HG02938 (cell line): ENCODE results near the gene SKI.
"Not testable (repeated sequence)": the region's sequence is repeated elsewhere in the genome, so short reads cannot be mapped to it uniquely, and the experiment has no call there.

Experiments used
- ATAC-seq: cut with Tn5 transposase; IDR thresholded peaks from one replicate; pipeline ENCODE4 v1.9.1; 2021; ENCODE audit warnings: mild to moderate bottlenecking, moderate library complexity; ENCODE audit not compliant: unreplicated experiment

The SKI gene

DNA sequence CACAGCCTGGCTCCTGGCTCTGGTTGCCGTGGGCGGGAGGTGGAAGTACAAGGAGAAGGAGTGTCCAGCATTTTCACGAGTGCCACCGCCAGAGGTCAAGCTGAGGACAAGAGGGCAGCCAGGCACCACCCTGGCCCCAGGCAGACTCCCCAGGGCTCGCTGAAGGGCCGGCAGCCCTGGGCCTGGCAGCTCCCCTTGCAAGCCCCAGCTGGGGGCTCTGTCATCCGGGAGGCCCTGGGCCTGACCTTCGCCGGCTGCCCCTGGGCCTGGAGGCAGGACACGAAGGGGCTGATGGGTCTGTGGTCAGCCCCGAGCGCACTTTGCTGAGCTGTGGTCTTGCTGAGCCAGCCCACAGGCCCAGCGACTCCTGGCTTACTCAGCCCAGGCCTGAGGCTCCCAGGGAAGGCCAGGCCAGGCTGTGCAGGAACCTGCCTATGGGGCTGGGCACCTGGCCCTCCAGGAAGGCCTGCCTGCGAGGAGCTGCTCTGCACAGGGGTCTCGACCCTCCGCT, 88.4 kb downstream of the SKI start:
- ATAC-seq: no peak

DNA sequence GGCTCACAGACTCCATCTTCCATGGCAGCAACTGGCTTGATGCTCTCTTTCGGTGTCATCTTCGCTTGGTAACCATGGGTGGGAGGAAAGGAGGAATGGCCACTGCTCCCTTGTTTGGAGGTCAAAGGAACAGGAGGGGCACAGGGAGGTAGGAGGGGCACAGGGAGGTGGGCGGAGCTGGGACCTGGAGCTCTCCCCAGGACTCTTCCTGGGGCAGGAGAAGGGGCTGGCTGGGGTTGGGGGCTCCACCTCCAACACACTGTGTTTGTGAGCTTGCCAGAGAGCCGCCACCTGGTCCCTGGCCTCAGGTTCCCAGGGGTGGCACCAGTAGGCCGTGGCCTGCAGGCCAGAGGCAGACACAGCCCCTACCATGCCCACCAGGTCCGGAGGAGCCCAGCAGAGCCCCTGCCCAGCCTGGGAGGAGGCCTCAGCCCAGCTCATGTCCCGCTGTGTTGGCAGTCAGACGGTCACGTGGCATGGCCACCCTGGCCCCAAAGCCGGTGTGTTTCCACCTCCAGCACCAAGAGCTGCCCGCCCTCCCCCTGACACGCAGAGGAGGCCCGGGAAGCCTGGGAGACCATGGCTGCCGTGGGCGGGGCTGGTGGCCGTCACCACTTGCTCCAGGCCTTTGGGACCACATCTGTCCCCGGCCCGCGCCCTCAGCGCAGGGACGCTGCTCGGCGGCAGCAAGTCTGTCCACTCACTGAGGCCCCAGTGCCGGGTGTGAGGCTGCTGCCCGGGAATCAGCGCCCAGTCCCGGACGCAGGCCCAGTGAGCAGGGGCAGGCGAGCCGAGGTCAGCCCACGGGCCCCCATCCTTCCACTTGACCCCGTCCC, 89.3 kb downstream of the SKI start:
- no peak for ATAC-seq

DNA sequence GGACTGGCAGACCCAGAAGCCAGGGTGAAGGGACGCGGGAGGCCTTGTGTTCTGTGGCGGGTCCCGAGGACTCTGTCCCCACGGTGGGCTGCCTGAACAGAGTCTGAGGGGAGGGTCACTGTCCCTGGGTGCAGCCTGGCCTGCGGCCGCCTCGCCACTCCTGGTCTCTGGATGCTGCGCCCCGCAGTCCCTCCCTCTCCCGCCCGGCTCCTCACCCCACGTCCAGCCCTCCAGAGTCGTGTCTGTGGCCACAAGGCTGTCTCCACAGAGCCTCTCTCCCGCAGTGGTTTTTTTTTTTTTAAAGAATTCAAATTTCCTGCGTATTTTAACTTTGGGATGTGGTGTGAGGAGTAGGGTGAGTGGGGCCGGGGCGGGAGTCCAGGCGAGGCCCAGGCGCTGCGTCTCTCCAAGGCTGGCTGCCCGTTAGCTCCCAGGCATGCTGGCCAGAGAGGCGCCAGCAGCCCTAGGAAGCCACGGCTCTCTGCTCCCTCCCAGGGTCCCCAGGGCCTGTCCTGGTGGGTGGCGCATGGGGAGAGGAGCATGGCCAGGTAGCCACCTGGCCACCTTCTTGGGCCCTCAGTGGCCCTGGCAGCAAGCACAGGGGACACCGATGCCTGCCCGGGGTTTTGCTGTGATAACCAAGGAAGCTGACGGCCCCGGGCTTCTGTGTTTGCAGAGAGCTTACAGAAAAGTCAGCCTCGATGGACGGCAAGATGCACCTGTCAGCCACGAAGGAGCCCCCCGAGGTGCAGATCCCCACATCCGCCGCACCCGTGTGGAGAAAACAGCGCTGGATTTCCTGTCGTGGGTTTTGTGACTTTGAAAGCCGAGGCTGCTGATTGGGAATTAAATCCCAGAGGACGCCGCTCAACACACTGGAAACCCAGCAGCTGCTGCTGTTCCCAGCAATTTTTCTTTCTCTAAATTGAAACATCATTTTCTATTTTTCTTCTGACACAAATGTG, 90.5 kb downstream of the SKI start:
- no peak for ATAC-seq

DNA sequence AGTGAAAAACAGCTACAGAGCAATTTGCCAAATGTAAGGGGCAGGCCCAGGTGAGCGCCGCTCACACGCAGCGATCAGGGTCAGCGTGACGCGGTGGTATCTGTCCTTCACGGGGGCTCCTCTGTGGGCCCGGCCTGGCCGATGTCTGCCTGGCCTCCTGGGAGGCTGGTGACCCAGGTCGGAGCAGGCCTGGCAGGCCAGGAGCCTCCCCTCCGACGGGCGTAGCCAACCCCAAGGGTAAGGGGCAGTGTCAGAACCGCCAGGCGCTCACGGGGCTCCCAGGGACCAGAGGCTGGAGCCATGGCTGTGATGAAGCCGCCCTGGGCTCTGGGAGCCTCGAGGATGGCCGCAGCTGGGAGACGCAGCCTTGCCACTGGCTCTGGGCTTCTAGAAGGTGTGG, 91.2 kb downstream of the SKI start:
- ATAC-seq: no peak

DNA sequence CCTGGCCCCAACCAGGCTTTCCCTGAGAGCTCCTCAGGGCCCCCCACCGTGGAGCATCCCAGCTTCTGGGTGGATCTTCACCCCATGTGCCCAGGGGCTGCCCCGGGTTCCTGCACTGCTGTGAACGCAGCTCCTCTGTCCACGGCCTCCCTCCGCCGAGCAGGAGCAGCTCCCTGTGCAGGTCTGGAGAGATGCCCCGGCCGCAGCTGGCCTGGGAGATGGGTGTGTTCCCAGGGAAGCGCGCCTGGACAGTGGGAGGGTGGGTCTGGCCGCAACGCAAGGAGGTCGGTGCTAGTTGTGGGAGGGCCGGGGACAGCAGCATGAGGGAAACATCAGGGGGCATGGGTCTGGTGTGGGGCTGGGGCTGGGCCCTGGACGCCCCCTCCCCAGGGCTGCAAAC, 91.9 kb downstream of the SKI start:
- no peak for ATAC-seq

DNA sequence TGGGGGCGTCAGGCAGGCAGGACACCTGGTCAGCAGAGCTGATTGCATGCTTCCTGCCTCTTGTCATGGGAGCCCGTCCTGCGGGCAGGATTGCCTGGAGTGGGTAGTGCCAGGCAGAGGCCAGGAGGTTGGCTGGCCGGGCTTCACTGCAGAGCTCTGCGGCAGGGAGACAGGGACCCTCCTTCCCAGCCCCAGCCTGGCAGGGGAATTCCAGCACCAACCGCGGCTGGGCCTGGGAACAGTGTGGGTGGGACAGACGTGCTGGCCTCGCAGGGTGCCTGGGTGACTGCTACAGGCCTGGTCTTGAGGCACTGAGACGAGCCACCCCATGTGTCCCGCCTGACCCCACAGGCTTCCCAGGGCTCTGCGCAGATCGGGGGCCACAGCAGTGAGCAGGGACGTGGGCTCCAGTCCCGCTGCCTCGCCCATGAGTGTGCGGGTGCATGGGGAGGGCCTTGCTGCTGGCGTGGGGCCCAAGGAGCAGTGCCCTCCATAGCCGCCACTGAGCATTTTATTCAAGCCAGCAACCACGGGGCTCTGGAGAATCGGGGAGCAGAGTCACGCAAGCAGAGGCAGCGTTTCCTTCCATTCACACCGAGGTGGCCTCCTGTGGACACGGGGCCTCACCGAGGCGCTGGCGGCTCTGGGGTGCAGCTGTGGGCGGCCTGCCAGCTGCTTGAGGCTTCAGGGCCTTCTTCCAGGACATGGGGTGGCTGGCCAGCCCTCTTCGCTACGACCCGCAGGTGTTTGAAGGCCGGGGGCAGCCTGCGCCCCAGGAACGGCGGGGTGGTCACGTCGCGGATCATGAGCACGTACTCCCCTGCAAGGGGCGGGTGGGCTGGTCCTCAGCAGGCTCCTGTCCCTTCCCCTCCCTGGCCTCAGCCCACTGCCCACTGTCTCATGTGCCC, 92.9 kb downstream of the SKI start:
- no peak for ATAC-seq

DNA sequence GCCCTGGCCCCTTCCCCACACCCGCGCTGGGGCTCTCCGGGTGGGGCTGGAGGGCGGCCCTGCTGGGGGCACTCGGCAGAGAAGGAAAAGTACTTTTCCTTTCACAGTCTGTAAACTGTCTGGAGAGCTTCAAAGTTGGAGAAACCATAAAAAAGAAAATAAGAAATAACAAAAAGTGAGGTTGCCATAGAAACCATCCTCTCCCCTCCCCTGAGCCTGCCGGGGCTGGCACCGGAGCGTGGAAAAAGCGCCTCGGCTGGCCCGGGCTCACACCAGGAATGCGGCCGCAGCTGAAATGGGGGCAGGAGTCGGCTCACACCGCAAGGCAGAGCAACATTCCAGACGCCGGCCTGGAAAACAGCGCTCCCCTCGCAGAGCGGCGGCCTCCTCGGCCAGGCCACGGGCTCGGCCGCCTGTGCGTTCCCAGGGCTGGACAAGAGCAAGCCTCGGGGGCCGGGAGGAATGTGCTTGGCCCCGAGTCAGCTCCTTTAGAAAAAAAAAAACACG, 94.0 kb downstream of the SKI start:
- no peak for ATAC-seq

DNA sequence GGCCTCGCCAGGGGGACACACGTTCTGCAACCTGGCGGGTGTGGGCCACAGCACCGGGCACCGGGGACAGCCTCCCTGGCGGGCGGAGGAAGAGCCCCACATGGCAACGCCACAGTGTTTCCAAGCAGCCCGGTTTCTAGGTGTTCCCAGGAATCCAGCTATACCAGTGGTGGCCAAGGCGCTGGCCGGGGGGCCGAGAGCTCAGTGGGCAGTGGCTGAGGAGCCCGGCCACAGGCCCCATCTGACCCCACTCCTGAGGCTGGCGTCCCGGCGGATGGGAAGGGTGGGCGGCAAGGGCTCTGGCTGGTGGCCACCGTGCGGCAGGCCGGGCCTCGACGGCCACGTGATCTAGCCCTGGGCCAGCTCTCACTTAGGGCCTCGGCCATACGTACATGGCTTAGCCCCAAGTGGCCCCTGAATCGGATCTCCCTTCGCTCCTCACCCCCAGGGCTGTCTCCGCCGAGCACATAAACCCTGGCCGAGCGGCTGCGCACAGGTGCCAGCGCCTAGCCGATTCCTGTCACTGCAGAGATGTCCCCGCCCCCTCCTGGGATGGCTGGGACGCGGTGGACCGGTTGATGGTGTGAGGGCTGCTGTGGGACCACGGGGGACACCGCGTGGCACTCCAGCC, 94.6 kb downstream of the SKI start:
- no peak for ATAC-seq

DNA sequence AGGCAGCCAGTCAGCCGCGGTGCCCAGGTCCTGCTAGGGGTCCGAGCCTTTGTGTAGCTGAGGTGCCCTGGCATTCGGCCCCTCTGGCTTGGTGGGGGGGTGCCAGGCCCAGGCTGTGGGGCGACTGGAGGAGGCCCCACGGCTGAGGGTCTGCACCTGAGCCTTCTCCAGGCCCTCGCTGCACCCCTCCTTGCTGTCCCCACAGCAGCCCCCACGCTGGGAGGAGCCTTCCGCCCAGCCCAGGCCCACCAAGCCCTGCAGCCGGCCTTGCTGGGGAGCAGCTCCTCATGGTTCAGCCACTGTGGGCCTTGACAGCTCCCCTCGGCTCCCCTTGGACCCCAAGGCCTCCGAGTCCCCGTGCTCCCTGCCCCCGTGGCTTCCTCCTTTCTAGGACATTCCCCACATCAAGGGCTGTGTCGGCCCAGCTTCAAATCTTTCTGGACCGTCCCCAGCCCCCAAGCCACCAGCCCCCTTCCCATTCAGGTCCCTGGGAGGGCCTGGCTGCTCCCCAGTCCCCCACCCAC, 95.4 kb downstream of the SKI start:
- ATAC-seq: no peak

DNA sequence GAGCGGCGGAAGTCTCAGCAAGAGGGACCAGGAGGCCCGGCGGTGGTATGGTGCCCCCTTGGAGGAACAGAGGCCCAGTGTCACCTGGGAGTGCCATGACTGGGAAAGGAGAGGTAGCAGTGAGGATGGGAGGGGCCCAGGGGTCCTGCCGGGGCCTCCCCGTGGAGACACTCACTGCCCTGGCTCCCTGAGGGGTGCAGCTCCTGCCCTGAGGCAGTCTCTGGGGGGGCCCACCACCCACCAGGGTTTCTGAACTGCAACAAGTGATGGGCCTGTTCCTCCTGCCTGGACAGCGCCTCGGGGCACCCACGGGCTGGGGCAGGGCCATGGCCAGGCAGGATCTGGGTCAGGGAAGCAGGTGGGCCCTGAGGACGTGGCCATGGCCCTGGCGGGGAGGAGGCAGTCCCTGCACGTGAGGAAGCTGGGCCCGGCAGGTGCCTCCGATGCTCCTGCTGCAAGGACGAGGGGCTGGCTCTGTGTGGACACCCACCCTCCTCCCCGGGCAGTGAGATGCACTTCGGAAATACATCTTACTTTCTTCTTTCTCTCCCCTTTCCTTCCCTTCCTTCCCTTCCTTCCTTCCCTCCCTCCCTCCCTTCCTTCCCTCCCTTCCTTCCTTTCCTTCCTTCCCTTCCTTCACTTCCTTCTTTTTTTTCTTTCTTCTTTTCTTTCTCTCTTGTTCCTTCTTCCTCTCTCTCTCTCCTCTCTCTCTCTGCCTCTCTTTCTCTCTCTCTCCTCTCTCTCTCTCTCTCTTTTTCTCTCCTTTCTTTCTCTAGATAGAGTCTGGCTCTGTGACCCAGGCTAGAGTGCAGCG, 96.6 kb downstream of the SKI start:
- no peak for ATAC-seq

DNA sequence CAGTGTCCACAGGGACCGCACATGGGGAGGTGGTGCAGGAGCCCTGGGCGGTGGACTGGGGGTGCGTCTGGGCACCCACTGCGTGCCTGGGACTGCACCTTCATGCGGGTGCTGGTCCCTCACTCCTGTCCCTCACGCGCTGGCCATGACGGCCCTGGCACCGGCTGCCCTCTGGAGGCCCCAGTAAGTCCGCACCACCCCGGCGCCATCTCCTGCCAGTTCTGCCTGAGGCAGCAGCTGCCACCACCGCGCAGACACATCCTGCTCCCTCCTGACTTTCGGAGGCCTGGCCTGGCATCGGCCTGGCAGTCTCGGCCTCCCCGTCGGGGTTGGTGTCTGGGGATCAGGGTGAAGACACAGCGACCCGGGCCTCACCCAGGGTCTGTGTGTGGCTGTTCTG, 98.4 kb downstream of the SKI start:
- ATAC-seq: no peak

DNA sequence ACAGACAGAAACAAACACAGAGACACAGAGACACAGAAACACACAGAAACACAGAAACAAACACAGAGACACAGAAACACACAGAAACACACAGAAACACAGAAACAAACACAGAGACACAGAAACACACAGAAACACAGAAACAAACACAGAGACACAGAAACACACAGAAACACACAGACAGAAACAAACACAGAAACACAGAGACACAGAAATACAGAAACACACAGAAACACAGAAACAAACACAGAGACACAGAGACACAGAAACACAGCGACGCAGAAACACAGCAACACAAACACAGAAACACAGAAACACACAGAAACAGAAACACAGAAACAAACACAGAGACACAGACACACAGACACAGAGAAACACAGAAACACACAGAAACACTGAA, 99.0 kb downstream of the SKI start:
- not testable (repeated sequence) for ATAC-seq

DNA sequence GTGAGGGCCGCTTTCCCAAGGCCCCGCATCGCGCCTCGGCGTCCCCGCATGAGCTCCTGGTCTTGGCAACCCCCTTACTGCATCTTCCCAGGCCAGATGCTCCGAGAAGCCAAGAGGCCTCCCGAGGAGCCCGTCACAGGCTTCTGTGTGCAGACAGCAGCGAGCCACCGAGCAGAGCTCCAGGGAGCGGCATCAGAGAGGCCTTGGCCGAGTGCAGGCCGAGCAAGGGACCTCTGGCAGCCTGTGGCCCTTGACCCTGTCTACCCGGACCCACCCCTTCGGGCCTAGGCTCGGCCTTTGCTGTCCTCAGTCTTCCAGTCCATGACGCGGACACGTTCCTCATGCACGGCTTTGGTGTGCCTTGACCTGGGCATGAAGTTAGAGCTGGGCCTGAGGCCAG, 99.7 kb downstream of the SKI start:
- ATAC-seq: no peak

DNA sequence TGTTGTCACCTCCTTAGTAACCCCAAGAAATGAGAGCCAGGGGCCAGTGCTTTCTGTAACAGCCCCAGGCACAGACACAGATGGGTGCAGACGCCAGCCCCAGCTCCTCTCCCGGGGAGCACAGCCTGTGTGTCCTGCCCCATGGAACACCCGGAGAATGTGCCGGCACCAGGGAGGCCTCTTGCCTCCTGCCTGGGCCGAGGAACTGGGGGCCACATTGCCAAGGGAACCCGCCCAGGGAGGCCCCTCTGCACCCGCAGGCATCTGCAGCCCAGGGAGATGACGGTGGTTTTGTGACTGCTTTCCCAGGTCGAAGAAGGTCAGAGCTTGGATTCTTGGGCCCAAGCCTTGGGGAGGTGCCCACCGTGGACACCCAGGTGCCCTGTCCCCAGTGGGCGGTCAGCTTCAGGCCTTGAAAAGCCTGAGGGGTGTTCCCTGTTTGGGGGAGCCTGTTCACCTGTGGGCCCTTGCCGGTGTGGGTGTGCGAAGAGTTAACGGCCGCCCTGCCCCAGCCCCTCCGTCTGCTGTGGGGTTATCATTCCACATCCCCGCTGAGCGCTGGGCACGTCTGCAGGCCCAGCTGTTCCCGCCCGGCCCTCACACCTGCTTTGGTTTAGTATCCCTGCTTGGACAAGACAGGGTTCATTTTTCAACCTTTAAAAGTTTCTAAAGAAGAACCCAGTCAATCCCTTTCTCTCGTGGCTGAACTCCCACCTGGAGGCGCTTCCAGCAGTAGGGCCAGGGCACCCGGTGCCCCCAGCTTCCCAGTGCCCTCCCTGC, 100.7 kb downstream of the SKI start:
- ATAC-seq: no peak

DNA sequence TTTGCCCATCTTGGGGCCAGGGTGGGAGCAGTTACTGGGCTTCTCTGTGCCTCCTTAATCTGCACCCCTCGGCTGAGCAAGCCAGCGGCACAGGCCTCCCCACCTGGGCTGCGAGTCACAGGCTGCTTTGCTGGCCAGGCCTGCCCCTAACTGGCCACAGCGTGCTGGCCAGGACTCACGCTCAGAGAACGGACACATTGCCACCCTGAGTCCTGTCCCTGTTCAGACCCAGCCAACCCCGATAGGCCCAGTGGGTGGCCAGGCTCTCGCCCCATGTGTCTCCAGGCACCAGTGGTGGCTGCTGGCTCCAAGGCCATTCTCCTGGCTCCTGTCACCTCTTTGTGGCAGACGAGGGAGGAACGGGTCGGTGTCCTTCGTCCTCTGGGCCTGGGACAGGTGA, 101.9 kb downstream of the SKI start:
- no peak for ATAC-seq

DNA sequence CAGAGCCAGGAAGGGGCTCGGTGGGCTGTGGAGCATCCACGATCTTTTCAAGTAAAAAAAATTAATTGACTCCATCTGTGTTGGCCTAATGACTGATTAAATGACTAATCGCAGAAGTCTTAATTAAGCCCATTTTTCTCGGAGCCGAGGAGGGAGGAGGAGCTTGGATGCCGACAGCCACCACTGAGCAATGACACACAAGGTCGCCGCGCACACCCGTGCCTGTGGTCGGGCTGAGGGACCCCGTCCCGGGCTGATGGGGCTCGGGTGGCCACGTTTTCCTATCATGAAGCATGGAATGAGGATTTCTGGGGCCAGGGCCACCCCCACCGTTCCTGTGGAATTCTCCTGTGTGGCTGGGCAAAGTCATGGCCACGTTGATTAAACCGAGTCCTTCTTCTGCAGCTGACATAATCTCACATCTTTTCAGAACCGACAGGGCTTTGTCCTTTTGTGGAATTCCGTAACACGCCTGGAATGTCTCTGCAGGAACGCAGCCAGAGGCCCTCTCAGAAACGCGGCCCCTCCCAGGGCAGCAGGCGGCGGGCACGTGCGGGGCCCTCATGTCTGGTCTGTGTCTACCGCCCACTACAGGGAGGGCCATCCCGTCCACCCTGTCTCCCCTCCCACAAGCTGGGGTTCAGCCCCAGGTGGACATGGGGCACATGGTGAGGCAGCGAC, 102.5 kb downstream of the SKI start:
- ATAC-seq: no peak

DNA sequence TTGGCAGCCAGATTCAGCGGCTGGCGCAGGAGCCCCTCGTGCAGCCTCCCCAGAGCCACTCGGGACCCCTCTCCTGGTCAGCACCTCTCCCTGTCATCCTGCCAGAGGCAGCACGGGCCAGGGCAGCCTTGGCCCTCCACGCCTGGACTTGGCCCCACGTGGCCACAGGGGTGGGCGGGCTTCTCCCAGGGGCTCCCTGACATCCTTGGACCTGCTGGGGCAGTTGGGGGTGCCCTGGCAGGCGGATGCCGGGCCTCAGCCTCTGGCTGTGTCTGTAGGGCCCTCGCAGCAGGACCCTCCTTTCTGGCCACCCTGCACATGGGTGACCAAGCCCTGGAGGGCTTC, 103.1 kb downstream of the SKI start:
- no peak for ATAC-seq

DNA sequence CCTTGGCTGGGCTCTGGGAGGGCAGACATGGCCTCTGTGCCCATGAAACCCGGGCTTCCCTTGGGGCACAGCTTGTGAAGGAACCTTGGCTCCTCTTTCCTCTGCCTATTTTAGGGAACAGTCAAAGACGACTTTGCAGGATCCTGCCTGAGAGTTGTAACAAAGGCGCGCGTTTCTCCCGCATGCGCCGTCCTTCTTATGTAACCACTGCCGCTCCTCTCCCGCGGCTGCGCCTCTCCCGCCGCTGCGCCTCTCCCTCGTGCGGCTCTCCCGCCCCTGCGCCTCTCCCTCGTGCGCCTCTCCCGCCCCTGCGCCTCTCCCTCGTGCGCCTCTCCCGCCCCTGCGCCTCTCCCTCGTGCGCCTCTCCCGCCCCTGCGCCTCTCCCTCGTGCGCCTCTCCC, 103.5 kb downstream of the SKI start:
- not testable (repeated sequence) for ATAC-seq
